OCI-LY3 (cell line): ENCODE data around the gene LDAF1.

ENCODE experiments used
- H2AFZ ChIP-seq: fragments of 200-600, 300-600 bp; shearing (Covaris generic); 2 replicates; pipeline ENCODE4 v1.6.0; 2014; ENCODE audit warnings: antibody characterized with exemption, low read depth, low read length
- H3K27ac ChIP-seq: fragments of 200-600, 300-600 bp; sonication (generic); 2 replicates; pipeline ENCODE4 v1.5.1; 2014; ENCODE audit warnings: mild to moderate bottlenecking, low read length, moderate library complexity, mixed read lengths
- H3K27me3 ChIP-seq: fragments of 200-600, 300-600 bp; sonication (generic); 2 replicates; pipeline ENCODE4 v1.6.1; 2014; ENCODE audit warnings: low read depth, low read length, mixed read lengths
- H3K36me3 ChIP-seq: fragments of 200-600, 300-600 bp; sonication (generic); replicated peaks from 2 replicates; pipeline ENCODE3; 2014; ENCODE audit warnings: low read depth, low read length, mixed read lengths
- H3K4me1 ChIP-seq: fragments of 300-600, 200-600 bp; sonication (generic); 2 replicates; pipeline ENCODE4 v1.6.1; 2014; ENCODE audit warnings: low read length, mixed read lengths
- H3K4me2 ChIP-seq: fragments of 200-600, 300-600 bp; sonication (generic); 2 replicates; pipeline ENCODE4 v1.6.1; 2014; ENCODE audit warnings: low read length, mixed read lengths
- H3K4me3 ChIP-seq: fragments of 300-600, 200-600 bp; sonication (generic); 2 replicates; pipeline ENCODE4 v1.5.1; 2014; ENCODE audit warnings: antibody characterized with exemption, mild to moderate bottlenecking, low read length, moderate library complexity
- H3K79me2 ChIP-seq: fragments of 300-600, 200-600 bp; shearing (Covaris generic); 2 replicates; pipeline ENCODE4 v1.6.1; 2014; ENCODE audit warnings: mild to moderate bottlenecking, low read length, mixed read lengths
- H3K9ac ChIP-seq: fragments of 300-600, 200-600 bp; shearing (Covaris generic); 2 replicates; pipeline ENCODE4 v1.6.0; 2014; ENCODE audit warnings: mild to moderate bottlenecking, low read length, moderate library complexity
- H3K9me3 ChIP-seq: fragments of 200-600, 300-600 bp; shearing (Covaris generic); 2 replicates; pipeline ENCODE4 v1.6.1; 2014; ENCODE audit warnings: low read length, mixed read lengths; ENCODE audit not compliant: insufficient read depth
- H4K20me1 ChIP-seq: fragments of 200-600, 300-600 bp; sonication (generic); 2 replicates; pipeline ENCODE4 v1.6.1; 2016; ENCODE audit warnings: low read length, mixed read lengths; ENCODE audit not compliant: insufficient read depth
- CTCF ChIP-seq: fragments of 200-600, 300-600 bp; sonication (generic); IDR thresholded peaks from 2 replicates; pipeline ENCODE4 v1.5.1; 2014; ENCODE audit warnings: antibody characterized with exemption, low read length, low read depth
- EZH2phosphoT487 ChIP-seq: fragments of 200-600 bp; shearing (Covaris generic); IDR thresholded peaks from 2 replicates; pipeline ENCODE4 v1.6.1; 2018; ENCODE audit warnings: antibody characterized with exemption, mixed run types, low read depth

LDAF1 gene

GRCh38 chr16:21197112-21197511, 38.6 kb downstream of the LDAF1 start:
- Histone ChIP-seq H3K9me3 (no peaks in the 10 kb centered on the region), H3K36me3 (no peaks in the 10 kb centered on the region), H3K27me3 (peaks cover 44% of the 10 kb centered on the region), H4K20me1 (no peaks in the 10 kb centered on the region), H3K4me1 (peaks cover 9% of the 10 kb centered on the region), H2AFZ (no peak overlapping the region), H3K4me2 (no peak overlapping the region), H3K4me3 (no peak overlapping the region), H3K27ac (no peak overlapping the region), H3K79me2 (no peaks in the 10 kb centered on the region), H3K9ac (no peak overlapping the region)
- no peak for TF ChIP-seq EZH2phosphoT487
- no peak for TF ChIP-seq CTCF

DNA sequence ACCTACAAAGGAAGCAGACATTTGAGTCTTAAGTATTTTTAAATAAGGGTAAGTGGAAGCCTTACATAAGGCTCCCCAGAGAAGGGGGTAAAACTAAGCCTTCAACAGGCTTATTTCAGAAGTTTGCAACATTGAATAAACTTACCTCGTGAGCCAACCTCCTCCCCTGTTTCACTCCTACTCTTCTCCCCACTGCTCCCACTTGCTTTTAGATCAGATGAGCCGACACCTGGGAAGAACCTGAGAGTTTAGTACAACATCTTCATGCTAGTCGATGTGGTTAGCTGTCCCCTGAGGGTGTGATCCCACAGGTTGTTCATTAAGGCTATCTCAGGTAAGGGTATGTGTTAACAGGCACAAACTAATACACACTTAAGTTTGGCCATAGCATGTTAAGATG, 39.1 kb downstream of the LDAF1 start:
- no peak overlapping the region for H2AFZ ChIP-seq
- H3K27ac ChIP-seq: no peak overlapping the region
- no peaks in the 10 kb centered on the region for H3K9me3 ChIP-seq
- H3K36me3 ChIP-seq: no peaks in the 10 kb centered on the region
- H3K4me2 ChIP-seq: no peak overlapping the region
- no peaks in the 10 kb centered on the region for H3K79me2 ChIP-seq
- H3K4me3 ChIP-seq: no peak overlapping the region
- H3K27me3 ChIP-seq: peaks cover 49% of the 10 kb centered on the region
- H3K4me1 ChIP-seq: peaks cover 9% of the 10 kb centered on the region
- no peaks in the 10 kb centered on the region for H4K20me1 ChIP-seq
- no peak overlapping the region for H3K9ac ChIP-seq
- TF ChIP-seq CTCF (no peak), EZH2phosphoT487 (no peak)

GRCh38 chr16:21199607-21200218, 41.2 kb downstream of the LDAF1 start:
- TF ChIP-seq CTCF: no peak
- TF ChIP-seq EZH2phosphoT487: no peak
- no peak overlapping the region for H2AFZ ChIP-seq
- H3K27me3 ChIP-seq: peaks cover 50% of the 10 kb centered on the region
- H3K9ac ChIP-seq: no peak overlapping the region
- no peaks in the 10 kb centered on the region for H3K36me3 ChIP-seq
- H3K9me3 ChIP-seq: no peaks in the 10 kb centered on the region
- peaks cover 6% of the 10 kb centered on the region for H3K4me1 ChIP-seq
- no peak overlapping the region for H3K4me2 ChIP-seq
- H4K20me1 ChIP-seq: no peaks in the 10 kb centered on the region
- no peaks in the 10 kb centered on the region for H3K79me2 ChIP-seq
- H3K4me3 ChIP-seq: no peak overlapping the region
- H3K27ac ChIP-seq: no peak overlapping the region

DNA sequence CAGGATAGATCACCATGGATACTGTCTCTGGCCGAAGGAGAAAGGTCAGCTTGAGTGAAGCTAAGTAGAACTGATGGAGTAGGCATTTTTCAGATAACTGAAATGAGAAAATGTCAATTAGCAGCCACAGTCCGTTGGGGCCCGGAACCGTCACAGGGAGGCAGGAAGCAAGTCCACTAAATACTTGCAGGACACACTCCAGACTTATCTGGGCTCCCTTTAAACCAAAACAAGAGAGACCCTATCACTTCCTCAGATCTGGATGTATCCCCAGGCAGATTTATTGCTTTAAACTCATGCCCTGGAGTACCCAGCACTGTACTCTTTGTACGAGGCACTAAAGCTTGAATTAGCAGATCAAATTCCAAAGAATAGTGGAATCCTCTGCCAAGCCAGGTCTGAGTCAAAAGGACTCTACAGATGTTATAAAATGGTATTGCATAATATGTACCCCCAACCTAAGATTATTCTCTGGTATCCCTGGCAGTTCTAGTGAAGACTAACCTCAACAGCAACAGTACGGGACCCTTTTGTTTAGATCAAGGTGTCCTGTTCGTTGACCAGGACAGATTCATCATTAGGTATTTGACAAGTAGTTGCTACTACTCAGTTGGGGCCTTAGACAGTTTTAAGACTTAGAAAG, 44.8 kb downstream of the LDAF1 start:
- TF ChIP-seq EZH2phosphoT487: no peak
- TF ChIP-seq CTCF: no peak
- Histone ChIP-seq H3K9ac (no peak overlapping the region), H3K4me3 (no peak overlapping the region), H3K4me2 (no peak overlapping the region), H3K79me2 (no peaks in the 10 kb centered on the region), H3K9me3 (no peaks in the 10 kb centered on the region), H2AFZ (no peak overlapping the region), H3K27ac (no peak overlapping the region), H3K36me3 (no peaks in the 10 kb centered on the region), H3K27me3 (peaks cover 45% of the 10 kb centered on the region), H3K4me1 (no peaks in the 10 kb centered on the region), H4K20me1 (no peaks in the 10 kb centered on the region)
